ENCODE results near the gene DYNC2LI1.

The DYNC2LI1 gene

DNA sequence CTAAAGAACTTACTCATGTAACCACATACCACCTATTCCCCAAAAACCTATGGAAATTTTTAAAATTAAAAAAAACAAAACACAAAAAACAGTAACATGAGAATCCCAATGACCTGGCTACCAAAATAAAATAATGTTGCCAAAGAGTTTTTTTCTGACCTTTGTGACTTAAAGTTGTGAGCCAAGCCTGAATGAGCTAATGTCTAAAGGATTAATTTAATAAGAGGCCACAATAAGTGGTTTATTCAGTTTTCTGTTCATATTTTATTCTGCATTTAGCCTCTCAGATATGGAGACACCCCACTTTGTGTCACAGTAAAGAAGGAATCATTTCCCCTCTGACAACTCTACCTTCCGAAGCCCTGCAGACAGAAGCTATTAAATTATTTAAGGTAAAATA lies 42.6 kb upstream of the DYNC2LI1 start:
- TF ChIP-seq CTCF (IDR thresholded peaks at IDR 0.05; ENCODE audit: control insufficient read depth, extremely low read depth, insufficient read depth) = no peak
- no peak for DNase-seq (ENCODE audit: low read depth)
- no peak overlapping the region for H3K4me3 ChIP-seq (ENCODE audit: low read depth, low read length)

GRCh38 chr2:43736637-43737036 lies 37.2 kb upstream of the DYNC2LI1 start:
- DNase-seq (ENCODE audit: low read depth) = no peak
- TF ChIP-seq CTCF (IDR thresholded peaks at IDR 0.05; ENCODE audit: control insufficient read depth, extremely low read depth, insufficient read depth) = no peak
- H3K4me3 ChIP-seq (ENCODE audit: low read depth, low read length) = no peak overlapping the region

DNA sequence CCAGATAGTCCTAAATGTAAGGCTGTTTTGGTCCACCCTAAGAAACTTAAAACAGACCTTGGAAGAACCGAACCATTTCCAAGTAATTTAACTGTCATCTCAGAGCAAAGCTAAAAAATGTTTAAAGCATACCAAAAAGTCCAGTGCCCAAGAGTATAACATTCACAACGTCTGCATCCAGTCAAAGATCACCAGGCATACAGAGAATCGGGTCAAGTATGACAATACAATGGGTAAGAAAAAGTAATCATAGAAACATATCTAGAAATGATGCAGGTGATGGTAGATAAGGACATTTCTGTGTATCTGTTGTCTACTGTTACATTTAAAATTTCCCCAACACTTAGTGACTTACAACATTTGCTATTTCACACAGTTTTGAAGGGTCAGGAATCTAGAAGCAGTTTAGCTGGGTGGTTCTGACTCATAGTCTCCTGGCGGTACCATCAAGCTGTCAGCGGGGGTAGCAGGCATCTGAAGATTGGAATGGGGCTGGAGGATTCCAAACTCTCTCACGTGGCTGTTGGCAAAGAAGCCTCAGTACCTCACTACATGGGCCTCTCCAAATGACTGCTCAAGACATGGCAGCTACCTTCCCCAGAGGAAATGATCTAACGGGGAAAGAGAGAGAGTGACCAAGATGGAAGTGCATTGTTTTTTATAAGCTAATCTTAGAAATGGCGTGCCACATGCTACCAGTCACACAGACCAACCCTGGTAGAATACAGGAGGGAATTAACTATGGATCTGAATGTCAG lies 36.6 kb upstream of the DYNC2LI1 start:
- DNase-seq (ENCODE audit: low read depth) = no peak
- no peak for TF ChIP-seq CTCF (IDR thresholded peaks at IDR 0.05; ENCODE audit: control insufficient read depth, extremely low read depth, insufficient read depth)
- H3K4me3 ChIP-seq (ENCODE audit: low read depth, low read length) = no peak overlapping the region

GRCh38 chr2:43737855-43738254 lies 36.0 kb upstream of the DYNC2LI1 start:
- TF ChIP-seq CTCF (IDR thresholded peaks at IDR 0.05; ENCODE audit: control insufficient read depth, extremely low read depth, insufficient read depth) = no peak
- DNase-seq (ENCODE audit: low read depth) = no peak

GRCh38 chr2:43738257-43738656 lies 35.6 kb upstream of the DYNC2LI1 start:
- H3K4me3 ChIP-seq (ENCODE audit: low read depth, low read length) = no peak overlapping the region
- TF ChIP-seq CTCF (IDR thresholded peaks at IDR 0.05; ENCODE audit: control insufficient read depth, extremely low read depth, insufficient read depth) = no peak
- DNase-seq (ENCODE audit: low read depth) = no peak

More at GRCh38 chr2:43737855-43738254, 36.0 kb upstream of the DYNC2LI1 start:
- H3K4me3 ChIP-seq (ENCODE audit: low read depth, low read length) = no peak overlapping the region

- TF ChIP-seq CTCF (IDR thresholded peaks at IDR 0.05; ENCODE audit: control insufficient read depth, extremely low read depth, insufficient read depth) = no peak
- DNase-seq (ENCODE audit: low read depth) = no peak
These were observed 30.1 kb upstream of the DYNC2LI1 start for GRCh38 chr2:43743706-43744105.

GRCh38 chr2:43745457-43745856 lies 28.4 kb upstream of the DYNC2LI1 start:
- no peak overlapping the region for H3K4me3 ChIP-seq (ENCODE audit: low read depth, low read length)
- TF ChIP-seq CTCF (IDR thresholded peaks at IDR 0.05; ENCODE audit: control insufficient read depth, extremely low read depth, insufficient read depth) = no peak
- DNase-seq (ENCODE audit: low read depth) = no peak

More at GRCh38 chr2:43743706-43744105, 30.1 kb upstream of the DYNC2LI1 start:
- H3K4me3 ChIP-seq (ENCODE audit: low read depth, low read length) = no peak overlapping the region

Data from LNCaP clone FGC (cell line).